Lower lobe of right lung (tissue), 2 donors: ENCODE measurements around the gene CFAP298. TPM values are rescaled to one million over a fixed set of nuclear protein-coding genes. Genes with fewer than 3 reads are reported as not detected.
"Not testable (repeated sequence)": the region's sequence is repeated elsewhere in the genome, so short reads cannot be mapped to it uniquely, and the experiment has no call there.

Source experiments
- ATAC-seq, 2 donors: fragments of 200-7000 bp; cut with Tn5 transposase; one replicate each; pipeline ENCODE4 v1.9.1; 2020 to 2022; ENCODE audit warnings: mild to moderate bottlenecking in 2 of 2, moderate library complexity in 2 of 2
- DNase-seq: peaks from one replicate; pipeline ENCODE4 v3.0.0-alpha.2; 2020
- H3K27ac ChIP-seq: fragments of 200-600 bp; one replicate; pipeline ENCODE4 v1.8.0; 2022
- H3K27me3 ChIP-seq: fragments of 200-600 bp; one replicate; pipeline ENCODE4 v1.8.0; 2022; ENCODE audit warnings: low read depth
- H3K36me3 ChIP-seq: fragments of 200-600 bp; one replicate; pipeline ENCODE4 v1.8.0; 2022; ENCODE audit warnings: mild to moderate bottlenecking
- H3K4me1 ChIP-seq: fragments of 200-600 bp; one replicate; pipeline ENCODE4 v1.8.0; 2022
- H3K4me3 ChIP-seq: fragments of 200-600 bp; one replicate; pipeline ENCODE4 v1.8.0; 2022; ENCODE audit warnings: mild to moderate bottlenecking
- H3K9me3 ChIP-seq: fragments of 200-600 bp; one replicate; pipeline ENCODE4 v1.8.0; 2022
- CTCF ChIP-seq: fragments of 200-600 bp; IDR thresholded peaks from one replicate; pipeline ENCODE4 v1.8.0; 2022; ENCODE audit warnings: antibody characterized with exemption, mild to moderate bottlenecking
- intact Hi-C: fragments of 100-400 bp; cut with DNase I; formaldehyde crosslinking; loops from one replicate; pipeline ENCODE4 v1.11.0; 2022
- long read RNA-seq: library from polyadenylated mRNA; unstranded; transcript quantifications from one replicate; pipeline ENCODE4 v2.0.0, GENCODE V29; 2021
- total RNA-seq: library from RNA; stranded (reverse); fragmentation: NEBNext Ultra II Directional; extraction: Animal tissue kit (Norgen Biotek cat#: 25700); gene quantifications from one replicate; pipeline ENCODE4 v1.2.1, GENCODE V29; 2021
- donor health status: DM: no; HTN: yes; CAD: no; lungs with severe emphysema.

The CFAP298 gene
- total RNA-seq: 35.7 TPM
- long read RNA-seq, transcript CFAP298-201 (7 exons, 1,692 nt): major isoform, 60 of 78 reads
- long read RNA-seq, transcript CFAP298-203 (5 exons, 2,503 nt): minor isoform, 8 of 78 reads
- long read RNA-seq, partial matches to known transcripts: 2 of 78 reads
- long read RNA-seq, other reads (novel, unspliced or antisense): 7 of 78 reads

DNA sequence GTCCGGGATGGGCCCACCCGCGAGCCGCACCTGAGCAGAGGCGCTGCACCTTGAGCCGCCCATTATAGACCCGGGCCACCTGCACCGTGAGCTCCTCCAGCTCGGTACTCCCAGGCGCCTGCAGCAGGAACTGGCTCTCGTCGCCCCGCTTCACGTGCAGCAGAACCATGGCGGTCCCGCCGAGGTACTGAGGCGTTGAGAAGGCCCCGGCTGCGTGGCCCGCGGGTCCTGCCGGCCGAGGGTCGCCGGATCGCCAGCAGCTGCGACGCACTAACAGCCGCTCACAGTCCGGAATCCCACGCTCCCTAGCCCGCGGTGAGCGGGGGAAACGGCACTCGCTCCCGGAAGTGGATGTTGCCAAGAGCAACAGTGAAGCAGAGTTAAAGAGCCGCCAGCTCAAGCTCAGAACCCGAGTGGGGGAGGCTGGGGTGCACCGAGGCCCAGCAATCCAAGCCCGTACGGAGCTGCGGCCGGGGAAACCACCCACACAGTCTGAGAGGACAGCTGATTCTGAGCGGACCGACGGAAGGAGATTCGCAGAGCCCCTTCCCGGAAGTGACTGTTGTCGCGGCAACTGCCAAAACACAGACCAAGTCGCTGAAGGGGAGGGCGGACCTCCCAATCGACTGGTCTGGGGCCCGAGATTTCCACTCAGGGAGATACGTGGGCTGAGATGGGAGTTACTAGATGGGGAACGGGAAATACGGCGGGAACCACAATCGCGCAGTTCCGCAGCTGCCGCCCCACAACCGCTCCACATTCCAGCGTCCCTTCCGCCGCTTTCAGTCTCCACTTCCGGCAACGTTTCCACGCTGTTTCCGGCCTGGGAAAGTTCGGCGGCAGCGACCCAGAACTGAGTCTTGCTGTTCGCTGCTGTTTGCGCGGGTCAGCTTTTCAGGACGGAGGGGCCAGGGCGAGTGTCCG lies at the start of gene CFAP298:
CFAP298 (minus strand) TSS at position 303 of the 924 bp plus-strand sequence; CDS start at position 169, 134 bp downstream.
- H3K36me3 ChIP-seq: peaks cover 25% of the 10 kb centered on the region
- peak; percentile 91 for DNase-seq
- TF ChIP-seq CTCF: no peak
- H3K4me3 ChIP-seq: peak within 1 kb of the TSS; percentile 98
- ATAC-seq: peak; percentile 97 to 98
- intact Hi-C loops: no loop called here
- H3K9me3 ChIP-seq: no peaks in the 10 kb centered on the region
- H3K27me3 ChIP-seq: no peaks in the 10 kb centered on the region
- H3K27ac ChIP-seq: peak within 1 kb of the TSS; percentile 95
- peaks cover 27% of the 10 kb centered on the region for H3K4me1 ChIP-seq

DNA sequence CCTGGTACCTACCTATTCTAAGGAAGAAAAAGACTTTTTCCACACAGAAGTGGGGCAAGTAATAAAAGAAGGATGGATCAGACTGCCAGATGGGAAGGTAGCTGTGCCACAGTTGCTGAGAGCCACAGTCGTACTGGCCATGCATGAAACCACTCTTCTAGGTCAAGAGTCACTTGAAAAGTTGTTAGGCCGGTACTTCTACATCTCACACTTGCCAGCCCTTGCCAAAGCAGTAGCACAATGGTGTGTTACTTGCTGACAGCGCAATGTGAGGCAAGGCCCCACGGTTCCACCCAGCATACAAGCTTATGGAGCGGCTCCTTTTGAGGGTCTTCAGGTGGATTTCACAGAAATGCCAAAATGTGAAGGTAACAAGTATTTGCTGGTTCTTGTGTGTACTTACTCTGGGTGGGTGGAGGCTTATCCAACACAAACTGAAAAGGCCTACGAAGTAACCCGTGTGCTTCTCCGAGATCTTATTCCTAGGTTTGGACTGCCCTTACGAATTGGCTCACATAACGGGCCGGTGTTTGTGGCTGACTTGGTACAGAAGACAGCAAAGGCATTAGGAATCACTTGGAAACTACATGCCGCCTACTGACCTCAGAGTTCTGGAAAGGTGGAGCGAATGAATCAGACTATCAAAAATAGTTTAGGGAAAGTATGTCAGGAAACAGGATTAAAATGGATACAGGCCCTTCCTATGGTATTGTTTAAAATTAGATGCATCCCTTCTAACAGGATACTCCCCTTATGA lies 49.0 kb upstream of the CFAP298 start:
- H3K4me1 ChIP-seq, H3K27me3 ChIP-seq, H3K27ac ChIP-seq, intact Hi-C loops, H3K4me3 ChIP-seq: not testable (repeated sequence)
- peaks cover 13% of the 10 kb centered on the region for H3K9me3 ChIP-seq
- peak in 1 of 2 donors; percentile 54 for ATAC-seq
- peak; percentile 48 for DNase-seq
- H3K36me3 ChIP-seq: peaks cover 72% of the 10 kb centered on the region

DNA sequence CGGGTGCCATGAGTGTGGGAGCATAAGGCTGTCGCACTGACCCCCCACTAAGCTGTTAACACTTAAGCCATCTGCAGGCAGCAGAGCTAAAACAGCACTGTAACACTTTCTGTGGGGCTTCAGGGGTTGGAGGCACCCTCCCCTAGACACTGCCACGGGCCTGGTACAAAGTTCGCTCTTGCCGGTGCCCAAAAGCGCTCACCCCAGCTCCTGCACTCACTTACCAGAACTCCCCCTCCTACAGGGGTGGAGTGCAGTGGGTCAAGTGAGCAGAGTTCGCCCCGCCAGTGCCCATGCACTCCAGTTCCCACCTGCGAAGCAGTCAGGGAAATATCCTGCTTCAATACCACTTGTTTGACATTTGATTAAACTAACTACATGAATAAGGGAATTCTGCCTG lies 46.3 kb upstream of the CFAP298 start:
- H3K4me3 ChIP-seq: no peak overlapping the region
- H3K36me3 ChIP-seq: peaks cover 58% of the 10 kb centered on the region
- DNase-seq: no peak
- intact Hi-C loops: no loop called here
- H3K27ac ChIP-seq: no peak overlapping the region
- H3K27me3 ChIP-seq: no peaks in the 10 kb centered on the region
- no peak for ATAC-seq
- peaks cover 5% of the 10 kb centered on the region for H3K4me1 ChIP-seq
- H3K9me3 ChIP-seq: no peaks in the 10 kb centered on the region
- no peak for TF ChIP-seq CTCF

DNA sequence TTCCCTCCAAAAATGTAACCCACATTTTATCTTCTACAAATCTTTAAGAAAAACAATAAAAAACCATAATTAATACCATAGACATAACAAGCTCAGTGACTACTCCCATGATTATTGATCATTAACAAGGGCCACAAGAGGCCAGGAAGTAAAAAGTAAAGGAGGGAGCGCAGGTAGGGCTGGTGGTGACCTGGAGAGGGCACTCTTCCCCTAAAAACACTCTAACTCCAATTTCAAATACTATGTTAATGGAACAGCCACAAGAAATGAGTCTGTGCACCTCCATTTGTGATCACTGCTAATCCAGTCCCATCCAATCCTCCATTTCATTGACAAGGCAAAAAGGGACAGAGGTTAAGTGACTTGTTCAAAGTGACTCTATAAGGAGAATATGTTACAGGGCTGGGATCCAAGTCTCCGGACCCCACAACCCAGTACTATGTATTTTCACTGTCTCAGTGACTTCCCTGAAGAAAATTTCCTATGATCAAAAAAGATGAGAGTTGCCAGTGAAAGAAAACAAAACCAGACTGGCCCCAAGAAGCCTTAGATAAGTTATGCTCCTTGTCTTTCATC lies 41.2 kb upstream of the CFAP298 start:
- no peaks in the 10 kb centered on the region for H3K27me3 ChIP-seq
- no peak overlapping the region for H3K27ac ChIP-seq
- no peaks in the 10 kb centered on the region for H3K4me1 ChIP-seq
- H3K36me3 ChIP-seq: peaks cover 57% of the 10 kb centered on the region
- H3K4me3 ChIP-seq: no peak overlapping the region
- no peak for DNase-seq
- peak; percentile 56 to 77 for ATAC-seq
- no peaks in the 10 kb centered on the region for H3K9me3 ChIP-seq
- intact Hi-C loops: no loop called here
- TF ChIP-seq CTCF: peak; percentile 55

DNA sequence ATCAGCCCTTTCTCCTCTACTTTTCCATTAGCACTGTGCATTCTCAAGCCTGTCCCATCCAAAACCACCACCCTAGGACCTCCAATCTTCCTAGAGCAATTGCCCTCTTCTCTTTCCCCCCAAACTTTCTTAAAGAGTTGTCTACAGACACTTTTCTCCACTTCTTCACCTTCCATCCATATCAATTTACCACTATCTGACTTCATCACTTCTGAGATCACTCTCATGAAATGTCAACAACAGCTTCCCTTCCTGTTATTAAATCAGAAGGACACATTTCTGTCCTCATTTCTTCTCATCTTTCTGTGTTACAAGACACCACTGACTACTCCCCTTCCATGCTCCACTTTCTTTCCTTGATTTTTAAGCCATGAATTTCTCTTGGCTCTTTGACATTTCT lies 36.0 kb upstream of the CFAP298 start:
- Histone ChIP-seq H3K27me3 (no peaks in the 10 kb centered on the region), H3K27ac (no peak overlapping the region), H3K36me3 (peaks cover 79% of the 10 kb centered on the region), H3K4me1 (no peaks in the 10 kb centered on the region), H3K4me3 (no peak overlapping the region), H3K9me3 (no peaks in the 10 kb centered on the region)
- DNase-seq (no peak), ATAC-seq (no peak)
- intact Hi-C loops: no loop called here
- TF ChIP-seq CTCF: no peak
